OCI-M1 (cell line): ENCODE measurements around the gene EIF4G3.
"Not testable (repeated sequence)": the region's sequence is repeated elsewhere in the genome, so short reads cannot be mapped to it uniquely, and the experiment has no call there.

Experiments used
- DNase-seq: peaks from one replicate; lab custom pipeline; 2025; lab: John Stamatoyannopoulos, UW

EIF4G3 gene

GRCh38 chr1:21067551-21068227 lies 109.0 kb downstream of the EIF4G3 start:
- no peak for DNase-seq

- DNase-seq, result peak; percentile 52
Observed at GRCh38 chr1:21066356-21067012, 110.2 kb downstream of the EIF4G3 start.

- DNase-seq, result no peak
Observed at GRCh38 chr1:21065851-21066250, 110.8 kb downstream of the EIF4G3 start.

GRCh38 chr1:21064057-21064456 lies 112.6 kb downstream of the EIF4G3 start:
- DNase-seq, result no peak

GRCh38 chr1:21060523-21060922 lies 116.2 kb downstream of the EIF4G3 start:
- no peak for DNase-seq

- peak; percentile 23 for DNase-seq
Observed at GRCh38 chr1:21059021-21059420, 117.7 kb downstream of the EIF4G3 start.

- DNase-seq, result peak; percentile 77
Observed at GRCh38 chr1:21058035-21058793, 118.5 kb downstream of the EIF4G3 start.

- not testable (repeated sequence) for DNase-seq
Observed at GRCh38 chr1:21053189-21053928, 123.3 kb downstream of the EIF4G3 start.

- no peak for DNase-seq
Observed at GRCh38 chr1:21052034-21052433, 124.7 kb downstream of the EIF4G3 start.

GRCh38 chr1:21051177-21051825 lies 125.4 kb downstream of the EIF4G3 start:
- DNase-seq, result no peak

- no peak for DNase-seq
Observed at GRCh38 chr1:21050031-21050430, 126.7 kb downstream of the EIF4G3 start.

- DNase-seq, result no peak
Observed at GRCh38 chr1:21048462-21048861, 128.2 kb downstream of the EIF4G3 start.

GRCh38 chr1:21046132-21046531 lies 130.6 kb downstream of the EIF4G3 start:
- no peak for DNase-seq

- no peak for DNase-seq
Observed at GRCh38 chr1:21045351-21045750, 131.3 kb downstream of the EIF4G3 start.

GRCh38 chr1:21042929-21043605 lies 133.6 kb downstream of the EIF4G3 start:
- DNase-seq, result no peak

GRCh38 chr1:21041541-21041940 lies 135.2 kb downstream of the EIF4G3 start:
- DNase-seq, result no peak

GRCh38 chr1:21037091-21037490 lies 139.6 kb downstream of the EIF4G3 start:
- no peak for DNase-seq

- no peak for DNase-seq
Observed at GRCh38 chr1:21035794-21036193, 140.9 kb downstream of the EIF4G3 start.

- DNase-seq, result no peak
Observed at GRCh38 chr1:21034725-21035628, 141.7 kb downstream of the EIF4G3 start.

GRCh38 chr1:21032741-21033140 lies 144.0 kb downstream of the EIF4G3 start:
- DNase-seq, result no peak
